Uterus (tissue), 4 donors: Measurements from ENCODE around the gene ADGRD1. TPM values are rescaled to one million over a fixed set of nuclear protein-coding genes. Genes with fewer than 3 reads are reported as not detected.

Experiments used
- DNase-seq, 2 donors: peaks; one replicate each; pipeline ENCODE4 v3.0.0-alpha.2; 2019 to 2020
- H3K27ac ChIP-seq, 2 donors: fragments of 200-600 bp; sonication (generic); 1 replicate in 1 of 2; 2 replicates in 1 of 2; pipeline ENCODE4 v1.5.1; 2016 to 2018
- H3K27me3 ChIP-seq, 2 donors: fragments of 200-600 bp; sonication (generic); one replicate each; pipeline ENCODE4 v1.5.1; 2018 to 2019; ENCODE audit warnings: control low read depth in 1 of 2
- H3K36me3 ChIP-seq, 2 donors: fragments of 200-600 bp; sonication (generic); one replicate each; pipeline ENCODE4 v1.5.1; 2019; ENCODE audit warnings: control low read depth in 1 of 2
- H3K4me1 ChIP-seq, 2 donors: fragments of 200-600 bp; sonication (generic); one replicate each; pipeline ENCODE4 v1.5.1; 2018 to 2019; ENCODE audit warnings: control low read depth in 1 of 2
- H3K4me3 ChIP-seq, 2 donors: fragments of 200-600 bp; sonication (generic); 1 replicate in 1 of 2; 2 replicates in 1 of 2; pipeline ENCODE4 v1.5.1; 2018 to 2019; ENCODE audit warnings: mild to moderate bottlenecking in 1 of 2
- H3K9me3 ChIP-seq, 2 donors: fragments of 200-600 bp; sonication (generic); one replicate each; pipeline ENCODE4 v1.5.1; 2019; ENCODE audit warnings: control low read depth in 1 of 2
- CTCF ChIP-seq, 4 experiments: fragments of 200-600 bp in 2 of 4; fragments of 450-650 bp in 2 of 4; sonication (generic) in 2 of 4; IDR thresholded peaks; one replicate each; pipeline ENCODE4 v1.5.1; 2016 to 2019; ENCODE audit warnings: antibody characterized with exemption in 4 of 4, mild to moderate bottlenecking in 2 of 4, moderate library complexity in 1 of 4
- POLR2A ChIP-seq, 2 donors: fragments of 450-650 bp; IDR thresholded peaks; one replicate each; pipeline ENCODE4 v1.6.1; 2016; ENCODE audit warnings: antibody characterized with exemption in 2 of 2, mild to moderate bottlenecking in 1 of 2, moderate library complexity in 1 of 2
- intact Hi-C: fragments of 100-400 bp; cut with DNase I; formaldehyde crosslinking; loops from one replicate; pipeline ENCODE4 v1.15.1; 2023; ENCODE audit warnings: low total_unique reads
- total RNA-seq, 4 donors: library from RNA; depleted of rRNA in 3 of 4; stranded (reverse); fragments of >200 nt in 3 of 4; gene quantifications; one replicate each; pipeline versions ENCODE4 v1.1.0 to v1.2.4, GENCODE V29; 2014 to 2023
- donor health status: DM: yes; HTN: yes; CAD: no.

The ADGRD1 gene
- total RNA-seq, 4 donors from 2014 or later = 13.5 to 89.9 (median 33.7) TPM

- Histone ChIP-seq H3K4me3 (no peak overlapping the region), H3K9me3 (no peaks in the 10 kb centered on the region), H3K4me1 (no peaks in the 10 kb centered on the region), H3K27me3 (no peaks in the 10 kb centered on the region), H3K36me3 (no peaks in the 10 kb centered on the region), H3K27ac (no peak overlapping the region)
- no peak for TF ChIP-seq CTCF (IDR thresholded peaks at IDR 0.05)
- TF ChIP-seq POLR2A (IDR thresholded peaks at IDR 0.05) = no peak
- intact Hi-C loops = no loop called here
- no peak for DNase-seq
Measured at GRCh38 chr12:131102493-131102931, 148.8 kb downstream of the ADGRD1 start.

GRCh38 chr12:131102991-131103668 lies 149.4 kb downstream of the ADGRD1 start:
- no peak for TF ChIP-seq CTCF (IDR thresholded peaks at IDR 0.05)
- no peak for TF ChIP-seq POLR2A (IDR thresholded peaks at IDR 0.05)
- H3K27ac ChIP-seq = no peak overlapping the region
- H3K4me1 ChIP-seq = no peaks in the 10 kb centered on the region
- H3K9me3 ChIP-seq = no peaks in the 10 kb centered on the region
- no peaks in the 10 kb centered on the region for H3K36me3 ChIP-seq
- no peaks in the 10 kb centered on the region for H3K27me3 ChIP-seq
- intact Hi-C loops = no loop called here
- no peak overlapping the region for H3K4me3 ChIP-seq
- DNase-seq = peak; percentile 7 to 14

GRCh38 chr12:131103669-131104462 lies 150.2 kb downstream of the ADGRD1 start:
- peak; percentile 11 to 29 for DNase-seq

GRCh38 chr12:131104463-131105350 lies 151.0 kb downstream of the ADGRD1 start:
- DNase-seq = peak; percentile 80 to 84
- Histone ChIP-seq H3K27me3 (no peaks in the 10 kb centered on the region), H3K4me1 (no peaks in the 10 kb centered on the region), H3K4me3 (no peak overlapping the region), H3K9me3 (no peaks in the 10 kb centered on the region), H3K36me3 (no peaks in the 10 kb centered on the region), H3K27ac (peak overlapping the region in 1 of 2 donors; percentile 30)
- intact Hi-C loops = no loop called here
- TF ChIP-seq POLR2A (IDR thresholded peaks at IDR 0.05) (peak in 1 of 2 donors; percentile 9), CTCF (IDR thresholded peaks at IDR 0.05) (peak; percentile 83 to 94 (median 91))

More at GRCh38 chr12:131103669-131104462, 150.2 kb downstream of the ADGRD1 start:
- H3K4me1 ChIP-seq = no peaks in the 10 kb centered on the region
- H3K4me3 ChIP-seq = no peak overlapping the region
- H3K36me3 ChIP-seq = no peaks in the 10 kb centered on the region
- intact Hi-C loops = no loop called here
- no peaks in the 10 kb centered on the region for H3K27me3 ChIP-seq
- H3K9me3 ChIP-seq = no peaks in the 10 kb centered on the region
- TF ChIP-seq CTCF (IDR thresholded peaks at IDR 0.05) (no peak), POLR2A (IDR thresholded peaks at IDR 0.05) (no peak)
- peak overlapping the region in 1 of 2 donors; percentile 30 for H3K27ac ChIP-seq
